ENCODE measurements around the gene ATP7A. TPM values are rescaled to one million over a fixed set of nuclear protein-coding genes. Genes with fewer than 3 reads are reported as not detected.

ATP7A gene
- total RNA-seq, 4 donors from 2014 or later, result 6.5 to 8.8 (median 6.8) TPM

GRCh38 chrX:77975755-77976154 is 65.3 kb downstream of the ATP7A start:
- Histone ChIP-seq H3K4me1 (no peaks in the 10 kb centered on the region), H3K27me3 (no peaks in the 10 kb centered on the region), H3K27ac (no peak overlapping the region), H3K36me3 (no peaks in the 10 kb centered on the region), H3K4me3 (no peak overlapping the region), H3K9me3 (no peaks in the 10 kb centered on the region)
- peak in 1 of 3 donors; percentile 66 for DNase-seq
- no peak for TF ChIP-seq CTCF (IDR thresholded peaks at IDR 0.05)

DNA sequence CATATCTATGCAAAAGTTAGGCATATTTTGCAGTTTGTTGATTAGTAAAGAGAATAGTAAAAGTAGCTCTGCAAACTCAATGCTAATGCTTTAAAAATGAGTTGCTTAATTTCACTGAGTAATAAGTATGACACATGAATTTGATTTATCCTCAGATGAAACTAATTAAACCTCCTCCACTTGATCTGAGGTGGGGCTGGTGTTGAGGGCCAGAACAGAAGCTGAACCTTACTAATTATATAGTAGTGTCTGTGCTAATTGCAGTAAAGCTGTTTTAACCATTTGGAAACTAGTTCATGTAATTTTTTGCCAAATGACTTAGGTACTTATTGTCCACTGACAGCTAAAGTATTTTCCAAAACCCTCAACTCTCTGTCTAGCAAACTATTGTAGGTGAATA is 66.6 kb downstream of the ATP7A start:
- Histone ChIP-seq H3K27me3 (no peaks in the 10 kb centered on the region), H3K36me3 (no peaks in the 10 kb centered on the region), H3K27ac (no peak overlapping the region), H3K4me1 (no peaks in the 10 kb centered on the region), H3K9me3 (no peaks in the 10 kb centered on the region), H3K4me3 (no peak overlapping the region)
- no peak for DNase-seq
- TF ChIP-seq POLR2A (IDR thresholded peaks at IDR 0.05) (no peak), CTCF (IDR thresholded peaks at IDR 0.05) (no peak)

DNA sequence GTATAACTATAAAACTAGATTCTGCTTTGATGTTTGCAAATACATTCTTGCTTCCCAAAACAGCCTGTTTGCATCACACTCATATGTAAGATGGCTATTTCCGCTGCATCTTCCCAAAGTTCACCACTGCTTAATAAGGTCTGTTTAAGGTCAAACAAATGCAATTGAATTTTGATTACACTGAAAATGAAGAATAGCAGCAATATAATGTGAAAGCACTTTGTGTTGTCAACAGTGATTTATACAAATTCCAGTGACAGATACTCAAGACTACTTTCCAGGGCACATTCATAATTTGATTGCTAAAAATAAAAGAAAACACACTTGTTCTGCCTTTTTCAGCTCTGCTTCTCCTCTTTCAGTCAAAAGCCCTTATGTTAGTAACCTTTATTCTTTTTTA is 67.0 kb downstream of the ATP7A start:
- DNase-seq, result no peak
- no peaks in the 10 kb centered on the region for H3K27me3 ChIP-seq
- TF ChIP-seq POLR2A (IDR thresholded peaks at IDR 0.05) (no peak), CTCF (IDR thresholded peaks at IDR 0.05) (no peak)
- no peaks in the 10 kb centered on the region for H3K36me3 ChIP-seq
- no peak overlapping the region for H3K27ac ChIP-seq
- no peaks in the 10 kb centered on the region for H3K9me3 ChIP-seq
- no peak overlapping the region for H3K4me3 ChIP-seq
- H3K4me1 ChIP-seq, result no peaks in the 10 kb centered on the region

- TF ChIP-seq POLR2A (IDR thresholded peaks at IDR 0.05) (no peak), CTCF (IDR thresholded peaks at IDR 0.05) (no peak)
- no peak overlapping the region for H3K27ac ChIP-seq
- no peak overlapping the region for H3K4me3 ChIP-seq
- no peak for DNase-seq
- no peaks in the 10 kb centered on the region for H3K9me3 ChIP-seq
- no peaks in the 10 kb centered on the region for H3K27me3 ChIP-seq
- no peaks in the 10 kb centered on the region for H3K36me3 ChIP-seq
- no peaks in the 10 kb centered on the region for H3K4me1 ChIP-seq
These were observed 69.4 kb downstream of the ATP7A start for GRCh38 chrX:77979870-77980269.

DNA sequence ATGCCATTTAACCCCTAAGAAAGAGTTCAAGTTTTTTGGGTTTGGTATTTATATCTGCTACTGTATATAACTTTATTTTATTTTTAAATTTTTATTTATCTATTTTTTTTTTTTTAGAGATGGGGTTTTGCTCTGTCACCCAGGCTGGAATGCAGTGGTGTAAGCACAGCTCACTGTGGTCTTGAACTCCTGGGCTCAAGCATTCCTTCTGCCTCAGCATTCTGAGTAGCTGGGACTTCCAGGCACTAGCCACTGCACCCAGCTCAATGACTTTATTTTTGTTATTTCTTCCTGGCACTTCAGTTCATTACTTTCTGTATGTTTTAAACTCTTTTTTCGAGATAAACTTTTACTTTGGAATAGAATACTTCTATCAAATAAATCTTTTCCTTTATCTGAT is 101.4 kb downstream of the ATP7A start:
- no peak for DNase-seq
- no peak overlapping the region for H3K27ac ChIP-seq
- no peaks in the 10 kb centered on the region for H3K9me3 ChIP-seq
- no peak for TF ChIP-seq POLR2A (IDR thresholded peaks at IDR 0.05)
- no peaks in the 10 kb centered on the region for H3K36me3 ChIP-seq
- no peaks in the 10 kb centered on the region for H3K4me1 ChIP-seq
- H3K27me3 ChIP-seq, result no peaks in the 10 kb centered on the region
- H3K4me3 ChIP-seq, result no peak overlapping the region

DNA sequence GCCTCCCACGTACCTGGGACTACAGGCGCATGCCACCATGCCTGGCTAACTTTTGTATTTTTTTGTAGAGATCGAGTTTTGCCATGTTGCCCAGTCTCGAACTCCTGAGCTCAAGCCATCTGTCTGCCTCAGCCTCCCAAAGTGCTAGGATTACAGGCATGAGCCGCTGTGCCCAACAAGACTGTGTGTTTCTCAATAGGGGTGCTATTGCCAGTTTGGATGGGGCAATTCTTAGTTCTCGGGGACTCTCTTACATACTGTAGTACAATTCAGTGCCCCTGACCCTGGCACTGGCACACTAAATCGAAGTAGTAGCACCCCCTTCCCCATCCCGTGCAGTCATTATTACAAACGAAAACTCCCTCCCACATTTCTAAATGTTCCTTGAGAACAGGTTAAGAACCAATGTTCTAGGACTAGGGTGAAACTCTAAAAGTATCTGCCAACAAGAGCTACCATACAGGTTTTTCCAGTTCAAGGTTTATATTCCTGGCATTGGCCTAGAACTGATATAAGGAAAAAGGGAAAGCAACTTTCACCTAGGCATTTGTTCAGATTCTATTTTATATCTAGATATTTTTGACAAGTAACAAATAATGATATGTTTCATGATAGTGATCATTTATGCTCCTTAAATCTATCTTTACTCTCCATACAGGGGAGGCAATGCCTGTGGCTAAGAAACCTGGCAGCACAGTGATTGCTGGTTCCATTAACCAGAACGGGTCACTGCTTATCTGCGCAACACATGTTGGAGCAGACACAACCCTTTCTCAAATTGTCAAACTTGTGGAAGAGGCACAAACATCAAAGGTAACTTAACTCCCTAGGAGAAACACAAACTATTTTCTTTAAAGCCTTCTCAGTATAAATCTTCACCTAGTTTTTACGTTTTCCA is 109.3 kb downstream of the ATP7A start:
- no peak overlapping the region for H3K27ac ChIP-seq
- no peaks in the 10 kb centered on the region for H3K36me3 ChIP-seq
- H3K9me3 ChIP-seq, result no peaks in the 10 kb centered on the region
- H3K27me3 ChIP-seq, result no peaks in the 10 kb centered on the region
- no peaks in the 10 kb centered on the region for H3K4me1 ChIP-seq
- TF ChIP-seq POLR2A (IDR thresholded peaks at IDR 0.05), result no peak
- TF ChIP-seq CTCF (IDR thresholded peaks at IDR 0.05), result no peak
- H3K4me3 ChIP-seq, result no peak overlapping the region
- DNase-seq, result no peak

Measured in Peyer's patch (tissue), 4 donors.